Measurements from ENCODE around the gene ADISSP. TPM values are rescaled to one million over a fixed set of nuclear protein-coding genes. Genes with fewer than 3 reads are reported as not detected.

Gene ADISSP
- total RNA-seq, 2 donors from 2014 or later: 7.8 to 20.4 TPM

GRCh38 chr20:3786126-3786484 is 18.6 kb upstream of the ADISSP start:
- no peaks in the 10 kb centered on the region for H3K9me3 ChIP-seq
- H3K4me1 ChIP-seq (ENCODE audit: control insufficient read depth in 1 of 2, low read depth in 2 of 2): peaks cover 26 to 36% of the 10 kb centered on the region in 2 donors
- H3K36me3 ChIP-seq: no peaks in the 10 kb centered on the region
- no peak for DNase-seq (ENCODE audit: low spot score)
- no peak for TF ChIP-seq CTCF (IDR thresholded peaks at IDR 0.05)
- no peaks in the 10 kb centered on the region for H3K27me3 ChIP-seq (replicated peaks; ENCODE audit: insufficient read depth)
- peak overlapping the region; percentile 83 for H3K4me3 ChIP-seq
- H3K27ac ChIP-seq: peak overlapping the region; percentile 69 to 79
- peak; percentile 21 for ATAC-seq (ENCODE audit: insufficient number of reproducible peaks, low FRiP score, low read depth)

DNA sequence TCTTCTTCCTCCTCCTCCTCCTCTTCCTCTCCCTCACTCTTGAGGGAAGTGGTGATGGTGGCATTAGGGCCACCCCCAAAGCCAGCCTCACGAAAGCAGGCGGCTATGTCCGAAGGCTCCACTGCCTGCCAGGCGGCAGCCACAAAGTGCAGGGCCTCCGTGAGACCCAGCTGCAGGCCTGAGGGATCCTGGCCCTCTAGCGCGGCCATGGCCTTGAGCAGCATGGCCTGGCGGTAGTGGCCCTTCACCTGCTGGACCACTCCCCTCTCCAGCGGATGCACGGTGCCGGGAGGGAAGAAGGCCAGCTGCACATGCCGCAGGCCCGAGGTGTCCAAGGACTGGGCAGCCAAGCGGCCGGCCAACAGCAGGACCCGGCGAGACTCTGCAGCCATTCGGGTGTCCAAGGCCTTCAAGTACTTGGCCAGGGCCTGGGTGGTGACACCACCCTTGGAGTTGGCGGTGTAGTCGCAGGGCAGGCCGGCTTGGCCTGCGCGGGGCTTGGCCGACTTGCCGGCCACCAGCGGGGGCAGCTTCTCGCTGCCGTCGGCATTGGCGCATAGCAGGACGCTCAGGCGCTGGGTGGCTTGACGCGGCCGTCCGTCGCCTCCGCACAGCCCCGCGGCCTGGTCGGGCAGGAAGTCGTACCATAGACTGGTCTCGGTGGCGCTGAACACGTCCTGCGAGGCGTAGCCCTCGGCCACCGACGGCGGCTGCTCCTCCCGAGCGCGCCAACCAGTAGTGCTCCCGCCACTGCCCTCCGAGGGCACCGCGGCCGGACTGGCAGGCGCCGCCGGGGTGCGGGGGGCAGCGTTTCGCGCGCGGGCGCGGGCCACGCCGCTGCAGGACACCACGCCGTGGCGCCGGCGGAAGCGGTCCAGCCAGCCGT is 17.9 kb upstream of the ADISSP start:
- no peak for DNase-seq (ENCODE audit: low spot score)

DNA sequence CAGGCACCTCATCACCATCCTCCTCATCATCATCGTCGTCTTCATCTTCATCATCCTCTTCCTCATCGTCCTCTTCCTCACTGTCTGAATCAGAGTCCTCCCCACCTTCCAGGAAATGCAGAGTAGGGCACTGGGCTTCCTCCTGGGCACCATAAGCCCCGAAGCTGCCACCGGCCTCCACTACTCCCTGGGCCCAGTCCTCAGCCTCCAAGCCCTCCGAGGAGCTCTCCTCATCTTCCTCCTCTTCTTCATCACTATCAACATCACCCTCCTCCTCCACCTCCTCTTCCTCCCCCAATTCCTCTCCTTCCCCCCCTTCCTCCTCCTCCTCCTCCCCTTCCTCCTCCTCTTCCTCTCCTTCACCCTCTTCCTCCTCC is 17.3 kb upstream of the ADISSP start:
- H3K4me3 ChIP-seq: peak overlapping the region; percentile 83
- no peak for ATAC-seq (ENCODE audit: insufficient number of reproducible peaks, low FRiP score, low read depth)
- H3K27ac ChIP-seq: peak overlapping the region in 1 of 2 donors; percentile 79
- peaks cover 29 to 42% of the 10 kb centered on the region in 2 donors for H3K4me1 ChIP-seq (ENCODE audit: control insufficient read depth in 1 of 2, low read depth in 2 of 2)
- H3K27me3 ChIP-seq (replicated peaks; ENCODE audit: insufficient read depth): no peaks in the 10 kb centered on the region
- DNase-seq (ENCODE audit: low spot score): no peak
- no peaks in the 10 kb centered on the region for H3K9me3 ChIP-seq
- TF ChIP-seq CTCF (IDR thresholded peaks at IDR 0.05): no peak
- H3K36me3 ChIP-seq: no peaks in the 10 kb centered on the region

More for the DNA sequence above, 17.9 kb upstream of the ADISSP start:
- TF ChIP-seq CTCF (IDR thresholded peaks at IDR 0.05): no peak
- Histone ChIP-seq H3K4me1 (ENCODE audit: control insufficient read depth in 1 of 2, low read depth in 2 of 2) (peaks cover 29 to 42% of the 10 kb centered on the region in 2 donors), H3K27me3 (replicated peaks; ENCODE audit: insufficient read depth) (no peaks in the 10 kb centered on the region), H3K4me3 (peak overlapping the region; percentile 83), H3K9me3 (no peaks in the 10 kb centered on the region), H3K36me3 (no peaks in the 10 kb centered on the region), H3K27ac (peak overlapping the region; percentile 69 to 79)
- no peak for ATAC-seq (ENCODE audit: insufficient number of reproducible peaks, low FRiP score, low read depth)

DNA sequence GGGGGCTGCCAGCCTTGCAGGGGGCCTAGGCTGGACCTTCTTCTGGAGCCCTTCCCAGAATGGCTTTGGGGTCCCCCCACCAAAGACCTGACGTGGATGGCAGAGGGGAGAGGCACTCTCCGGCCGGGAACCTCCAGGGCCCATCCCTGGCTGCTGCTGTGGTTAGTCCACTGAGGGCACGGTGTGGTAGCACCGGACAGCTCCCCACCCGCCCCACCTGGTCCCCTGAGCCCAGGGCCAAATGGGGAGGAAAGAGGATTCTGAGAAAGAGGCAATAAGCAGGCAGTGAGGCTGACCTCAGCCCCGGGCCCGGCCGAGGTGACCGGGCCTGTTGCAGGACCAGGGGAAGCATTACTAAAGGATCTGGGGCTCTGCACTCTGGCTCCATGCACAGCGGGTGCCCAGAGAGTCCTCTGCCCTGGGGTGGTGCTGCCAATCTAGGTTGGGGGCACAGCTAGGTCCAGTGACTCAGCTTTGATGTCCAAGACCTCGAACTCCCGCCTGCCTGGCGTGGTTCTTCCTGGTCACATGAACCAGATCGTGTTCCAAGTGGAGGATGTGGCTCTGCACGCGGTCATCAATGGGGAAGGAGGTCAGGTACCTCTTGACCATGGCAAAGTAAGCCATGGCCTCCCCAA is 16.8 kb upstream of the ADISSP start:
- Histone ChIP-seq H3K4me3 (peak overlapping the region; percentile 83), H3K27ac (peak overlapping the region in 1 of 2 donors; percentile 79), H3K27me3 (replicated peaks; ENCODE audit: insufficient read depth) (no peaks in the 10 kb centered on the region), H3K9me3 (no peaks in the 10 kb centered on the region), H3K36me3 (no peaks in the 10 kb centered on the region), H3K4me1 (ENCODE audit: control insufficient read depth in 1 of 2, low read depth in 2 of 2) (peaks cover 29 to 42% of the 10 kb centered on the region in 2 donors)
- ATAC-seq (ENCODE audit: insufficient number of reproducible peaks, low FRiP score, low read depth) (no peak), DNase-seq (ENCODE audit: low spot score) (no peak)
- TF ChIP-seq CTCF (IDR thresholded peaks at IDR 0.05): no peak

GRCh38 chr20:3783511-3784195 is 16.1 kb upstream of the ADISSP start:
- no peaks in the 10 kb centered on the region for H3K27me3 ChIP-seq (replicated peaks; ENCODE audit: insufficient read depth)
- peaks cover 29 to 42% of the 10 kb centered on the region in 2 donors for H3K4me1 ChIP-seq (ENCODE audit: control insufficient read depth in 1 of 2, low read depth in 2 of 2)
- DNase-seq (ENCODE audit: low spot score): no peak
- no peaks in the 10 kb centered on the region for H3K36me3 ChIP-seq
- no peak overlapping the region for H3K27ac ChIP-seq
- no peak for TF ChIP-seq CTCF (IDR thresholded peaks at IDR 0.05)
- H3K9me3 ChIP-seq: no peaks in the 10 kb centered on the region
- no peak for ATAC-seq (ENCODE audit: insufficient number of reproducible peaks, low FRiP score, low read depth)
- no peak overlapping the region for H3K4me3 ChIP-seq

All from thoracic aorta (tissue), 2 donors.